Measurements from ENCODE around the gene KIAA0825. TPM values are rescaled to one million over a fixed set of nuclear protein-coding genes. Genes with fewer than 3 reads are reported as not detected.

KIAA0825 gene
- total RNA-seq, 1 donor from 2014 or later, result 2.2 TPM

GRCh38 chr5:94329115-94329514 lies 289.3 kb downstream of the KIAA0825 start:
- DNase-seq, result no peak
- H3K27ac ChIP-seq (replicated peaks), result no peak overlapping the region
- H3K36me3 ChIP-seq, result no peaks in the 10 kb centered on the region
- TF ChIP-seq, protein P1, sequence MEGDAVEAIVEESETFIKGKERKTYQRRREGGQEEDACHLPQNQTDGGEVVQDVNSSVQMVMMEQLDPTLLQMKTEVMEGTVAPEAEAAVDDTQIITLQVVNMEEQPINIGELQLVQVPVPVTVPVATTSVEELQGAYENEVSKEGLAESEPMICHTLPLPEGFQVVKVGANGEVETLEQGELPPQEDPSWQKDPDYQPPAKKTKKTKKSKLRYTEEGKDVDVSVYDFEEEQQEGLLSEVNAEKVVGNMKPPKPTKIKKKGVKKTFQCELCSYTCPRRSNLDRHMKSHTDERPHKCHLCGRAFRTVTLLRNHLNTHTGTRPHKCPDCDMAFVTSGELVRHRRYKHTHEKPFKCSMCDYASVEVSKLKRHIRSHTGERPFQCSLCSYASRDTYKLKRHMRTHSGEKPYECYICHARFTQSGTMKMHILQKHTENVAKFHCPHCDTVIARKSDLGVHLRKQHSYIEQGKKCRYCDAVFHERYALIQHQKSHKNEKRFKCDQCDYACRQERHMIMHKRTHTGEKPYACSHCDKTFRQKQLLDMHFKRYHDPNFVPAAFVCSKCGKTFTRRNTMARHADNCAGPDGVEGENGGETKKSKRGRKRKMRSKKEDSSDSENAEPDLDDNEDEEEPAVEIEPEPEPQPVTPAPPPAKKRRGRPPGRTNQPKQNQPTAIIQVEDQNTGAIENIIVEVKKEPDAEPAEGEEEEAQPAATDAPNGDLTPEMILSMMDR (IDR thresholded peaks at IDR 0.05; ENCODE audit: borderline replicate concordance), result no peak
- H3K4me1 ChIP-seq, result no peaks in the 10 kb centered on the region
- intact Hi-C loops (cut with micrococcal nuclease), result no loop called here
- H3K4me3 ChIP-seq, result no peak overlapping the region
- H3K9me3 ChIP-seq (replicated peaks), result peaks cover 25% of the 10 kb centered on the region
- no peaks in the 10 kb centered on the region for H3K27me3 ChIP-seq (ENCODE audit: low read depth)

DNA sequence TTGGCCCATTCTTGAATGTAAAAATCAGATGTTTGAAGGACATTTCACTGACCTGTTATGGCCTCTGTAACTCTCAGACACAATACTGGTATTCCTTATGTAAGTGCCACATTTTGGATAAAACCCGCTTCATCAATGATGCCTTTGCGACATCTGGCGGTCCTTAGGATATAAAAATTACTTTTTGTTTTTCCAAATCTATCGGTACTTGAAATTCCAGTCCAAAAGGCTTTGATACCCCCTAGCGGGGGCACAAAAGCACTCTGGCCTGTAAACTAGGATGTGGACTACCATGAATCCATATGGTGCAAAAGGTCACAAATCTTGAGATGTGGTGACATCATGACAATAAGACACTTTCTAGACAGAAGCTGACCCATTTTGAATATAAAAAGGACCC lies 291.8 kb downstream of the KIAA0825 start:
- intact Hi-C loops (cut with micrococcal nuclease), result no loop called here
- TF ChIP-seq, protein P1 (IDR thresholded peaks at IDR 0.05; ENCODE audit: borderline replicate concordance), result no peak
- no peak for DNase-seq

GRCh38 chr5:94316916-94317838 lies 301.2 kb downstream of the KIAA0825 start:
- intact Hi-C loops (cut with micrococcal nuclease), result no loop called here
- no peaks in the 10 kb centered on the region for H3K27me3 ChIP-seq (ENCODE audit: low read depth)
- peaks cover 9% of the 10 kb centered on the region for H3K4me1 ChIP-seq
- TF ChIP-seq, protein P1 (IDR thresholded peaks at IDR 0.05; ENCODE audit: borderline replicate concordance), result no peak
- H3K36me3 ChIP-seq, result no peaks in the 10 kb centered on the region
- DNase-seq, result no peak
- H3K9me3 ChIP-seq (replicated peaks), result no peaks in the 10 kb centered on the region
- H3K4me3 ChIP-seq, result no peak overlapping the region
- H3K27ac ChIP-seq (replicated peaks), result no peak overlapping the region

More for the DNA sequence above, 291.8 kb downstream of the KIAA0825 start:
- H3K27ac ChIP-seq (replicated peaks), result no peak overlapping the region
- peaks cover 25% of the 10 kb centered on the region for H3K9me3 ChIP-seq (replicated peaks)
- H3K4me1 ChIP-seq, result no peaks in the 10 kb centered on the region
- H3K36me3 ChIP-seq, result no peaks in the 10 kb centered on the region
- H3K4me3 ChIP-seq, result no peak overlapping the region
- H3K27me3 ChIP-seq (ENCODE audit: low read depth), result no peaks in the 10 kb centered on the region

GRCh38 chr5:94314460-94315131 lies 303.8 kb downstream of the KIAA0825 start:
- H3K36me3 ChIP-seq, result no peaks in the 10 kb centered on the region
- peaks cover 9% of the 10 kb centered on the region for H3K4me1 ChIP-seq
- TF ChIP-seq, protein P1 (IDR thresholded peaks at IDR 0.05; ENCODE audit: borderline replicate concordance), result no peak
- H3K27me3 ChIP-seq (ENCODE audit: low read depth), result no peaks in the 10 kb centered on the region
- no peak overlapping the region for H3K27ac ChIP-seq (replicated peaks)
- no peak overlapping the region for H3K4me3 ChIP-seq
- intact Hi-C loops (cut with micrococcal nuclease), result no loop called here
- H3K9me3 ChIP-seq (replicated peaks), result no peaks in the 10 kb centered on the region
- DNase-seq, result no peak

GRCh38 chr5:94313696-94314095 lies 304.7 kb downstream of the KIAA0825 start:
- H3K36me3 ChIP-seq, result no peaks in the 10 kb centered on the region
- H3K27me3 ChIP-seq (ENCODE audit: low read depth), result no peaks in the 10 kb centered on the region

More at GRCh38 chr5:94313696-94314095, 304.7 kb downstream of the KIAA0825 start:
- Histone ChIP-seq H3K4me3 (no peak overlapping the region), H3K27ac (replicated peaks) (no peak overlapping the region), H3K4me1 (peaks cover 9% of the 10 kb centered on the region), H3K9me3 (replicated peaks) (no peaks in the 10 kb centered on the region)
- TF ChIP-seq, protein P1 (IDR thresholded peaks at IDR 0.05; ENCODE audit: borderline replicate concordance), result no peak
- intact Hi-C loops (cut with micrococcal nuclease), result no loop called here
- DNase-seq, result no peak
